ENCODE measurements around the gene MED13L.

DNA sequence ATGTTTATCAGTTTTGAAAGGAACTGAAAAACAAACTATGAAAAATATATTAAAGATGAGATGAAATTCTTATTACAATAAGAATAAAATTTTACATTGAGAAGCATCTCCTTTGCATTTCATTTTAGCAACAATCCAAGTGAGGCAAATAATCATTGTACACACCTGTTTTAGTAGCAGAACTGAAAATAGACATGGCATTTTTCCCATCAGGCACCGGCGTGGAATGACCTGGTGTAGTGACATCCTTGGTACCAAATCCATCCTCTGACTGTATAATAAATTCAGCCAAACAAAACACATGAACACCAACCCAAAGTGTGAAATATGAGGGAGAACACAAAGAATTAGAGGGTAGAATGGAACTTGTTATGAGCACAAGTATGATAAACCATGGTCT is 271.4 kb downstream of the MED13L start:
- TF ChIP-seq, protein P1, sequence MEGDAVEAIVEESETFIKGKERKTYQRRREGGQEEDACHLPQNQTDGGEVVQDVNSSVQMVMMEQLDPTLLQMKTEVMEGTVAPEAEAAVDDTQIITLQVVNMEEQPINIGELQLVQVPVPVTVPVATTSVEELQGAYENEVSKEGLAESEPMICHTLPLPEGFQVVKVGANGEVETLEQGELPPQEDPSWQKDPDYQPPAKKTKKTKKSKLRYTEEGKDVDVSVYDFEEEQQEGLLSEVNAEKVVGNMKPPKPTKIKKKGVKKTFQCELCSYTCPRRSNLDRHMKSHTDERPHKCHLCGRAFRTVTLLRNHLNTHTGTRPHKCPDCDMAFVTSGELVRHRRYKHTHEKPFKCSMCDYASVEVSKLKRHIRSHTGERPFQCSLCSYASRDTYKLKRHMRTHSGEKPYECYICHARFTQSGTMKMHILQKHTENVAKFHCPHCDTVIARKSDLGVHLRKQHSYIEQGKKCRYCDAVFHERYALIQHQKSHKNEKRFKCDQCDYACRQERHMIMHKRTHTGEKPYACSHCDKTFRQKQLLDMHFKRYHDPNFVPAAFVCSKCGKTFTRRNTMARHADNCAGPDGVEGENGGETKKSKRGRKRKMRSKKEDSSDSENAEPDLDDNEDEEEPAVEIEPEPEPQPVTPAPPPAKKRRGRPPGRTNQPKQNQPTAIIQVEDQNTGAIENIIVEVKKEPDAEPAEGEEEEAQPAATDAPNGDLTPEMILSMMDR (IDR thresholded peaks at IDR 0.05): no peak
- TF ChIP-seq ZFX (IDR thresholded peaks at IDR 0.05; ENCODE audit: borderline replicate concordance): no peak

Measured in 22Rv1 (cell line).